Stimulated activated CD8-positive, alpha-beta memory T cell treated with anti-CD3 and anti-CD28 coated beads, Interleukin-7, amount 100 ng/mL, for 1 hour (primary cell): ENCODE data around the gene GSTM2.

ENCODE experiments used
- DNase-seq, 2 donors: peaks; one replicate each; pipeline ENCODE4 v3.0.0-alpha.2; 2020; ENCODE audit warnings: low read depth in 2 of 2

GSTM2 gene

GRCh38 chr1:109714661-109715372 lies 47.0 kb downstream of the GSTM2 start:
- no peak for DNase-seq

DNA sequence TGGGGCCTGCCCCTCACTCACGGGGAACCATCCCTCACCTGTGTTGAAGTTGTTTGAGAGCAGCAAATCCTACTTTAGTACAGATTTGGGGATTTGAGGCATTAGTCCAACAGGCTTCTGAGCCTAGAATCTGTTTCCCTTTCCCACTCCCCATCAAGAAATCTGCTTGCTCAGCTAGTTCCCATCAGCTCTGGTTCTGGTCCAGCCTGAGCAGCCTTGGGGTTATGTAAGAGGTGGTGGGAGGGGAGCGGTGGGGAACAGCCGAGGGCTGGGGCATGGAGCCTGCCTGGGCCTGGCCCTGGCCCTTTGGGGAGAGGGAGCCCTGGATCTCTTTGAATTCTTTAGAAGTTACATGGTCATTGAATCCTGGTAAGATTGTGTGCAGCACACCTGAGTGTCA lies 48.3 kb downstream of the GSTM2 start:
- DNase-seq = no peak

DNA sequence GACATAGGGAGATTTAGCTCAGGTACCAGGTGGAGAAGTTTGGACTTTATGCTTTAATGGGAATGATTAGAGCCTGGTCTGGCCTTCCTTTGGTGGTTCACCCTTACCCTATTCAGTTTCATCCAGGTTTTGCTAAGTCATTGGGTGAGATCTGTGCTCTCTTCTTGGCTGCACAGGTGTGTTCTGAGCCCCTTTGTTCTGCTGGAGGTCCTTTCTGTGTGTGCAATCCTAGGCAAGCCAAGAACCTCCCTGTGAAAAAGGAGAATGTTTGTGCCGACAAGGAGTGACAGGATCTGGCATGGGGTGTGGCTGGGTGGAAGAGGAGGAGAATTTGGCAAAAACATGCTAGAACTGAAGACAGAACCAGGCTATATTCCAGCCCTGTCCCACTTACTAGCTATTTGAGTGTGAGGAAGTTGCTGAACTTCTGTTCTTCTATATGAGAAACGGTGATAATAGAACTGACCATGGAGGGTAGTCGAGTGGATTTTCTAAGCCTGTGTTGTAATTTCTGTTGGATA lies 48.8 kb downstream of the GSTM2 start:
- no peak for DNase-seq

GRCh38 chr1:109717729-109718128 lies 49.9 kb downstream of the GSTM2 start:
- no peak for DNase-seq

- no peak for DNase-seq
These were observed 50.6 kb downstream of the GSTM2 start for GRCh38 chr1:109718495-109718894.

- DNase-seq = no peak
These were observed 51.5 kb downstream of the GSTM2 start for GRCh38 chr1:109719337-109719837.

- DNase-seq = no peak
These were observed 53.2 kb downstream of the GSTM2 start for GRCh38 chr1:109721042-109721441.

DNA sequence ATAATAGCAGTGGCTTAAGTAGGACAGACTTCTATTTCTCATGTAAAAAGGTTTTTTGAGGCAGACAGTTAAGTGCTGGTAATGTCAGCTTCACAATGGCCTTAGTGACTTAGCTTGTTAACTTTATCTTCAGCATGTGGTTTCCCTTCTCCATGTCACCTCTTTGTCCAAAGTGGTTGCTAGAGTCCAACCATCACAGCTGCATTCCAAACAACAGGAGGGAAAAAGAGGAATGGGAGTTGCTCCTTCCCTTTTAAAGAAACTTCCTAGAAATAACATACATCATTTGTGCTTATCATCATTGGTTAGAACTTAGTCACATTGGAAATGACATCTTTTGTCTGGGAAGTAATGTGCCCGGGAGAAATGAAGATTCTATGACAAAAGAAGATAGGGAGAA lies 54.1 kb downstream of the GSTM2 start:
- DNase-seq = no peak

- no peak for DNase-seq
These were observed 55.2 kb downstream of the GSTM2 start for GRCh38 chr1:109722908-109723691.
